GM13977 (cell line): ENCODE data around the gene DACT2.

Source experiments
- DNase-seq: peaks from one replicate; pipeline ENCODE4 v3.0.0; 2012; ENCODE audit warnings: low spot score
- in situ Hi-C: fragments of 300-500 bp; cut with MboI; formaldehyde crosslinking; loops from one replicate; pipeline ENCODE4 v1.12.0; 2022; ENCODE audit warnings: low sequenced_read_pairs, low pct_unique_long_range_greater_than_20kb, mixed read lengths, inconsistent platforms; ENCODE audit not compliant: unreplicated experiment
- TF ChIP-seq, protein P1 (sequence below): IDR thresholded peaks from 2 replicates; pipeline ENCODE4 v1.5.1; 2012; ENCODE audit warnings: mild to moderate bottlenecking, control low read depth; ENCODE audit not compliant: insufficient read depth; ENCODE audit errors: extremely low read depth, missing control alignments

The DACT2 gene

DNA sequence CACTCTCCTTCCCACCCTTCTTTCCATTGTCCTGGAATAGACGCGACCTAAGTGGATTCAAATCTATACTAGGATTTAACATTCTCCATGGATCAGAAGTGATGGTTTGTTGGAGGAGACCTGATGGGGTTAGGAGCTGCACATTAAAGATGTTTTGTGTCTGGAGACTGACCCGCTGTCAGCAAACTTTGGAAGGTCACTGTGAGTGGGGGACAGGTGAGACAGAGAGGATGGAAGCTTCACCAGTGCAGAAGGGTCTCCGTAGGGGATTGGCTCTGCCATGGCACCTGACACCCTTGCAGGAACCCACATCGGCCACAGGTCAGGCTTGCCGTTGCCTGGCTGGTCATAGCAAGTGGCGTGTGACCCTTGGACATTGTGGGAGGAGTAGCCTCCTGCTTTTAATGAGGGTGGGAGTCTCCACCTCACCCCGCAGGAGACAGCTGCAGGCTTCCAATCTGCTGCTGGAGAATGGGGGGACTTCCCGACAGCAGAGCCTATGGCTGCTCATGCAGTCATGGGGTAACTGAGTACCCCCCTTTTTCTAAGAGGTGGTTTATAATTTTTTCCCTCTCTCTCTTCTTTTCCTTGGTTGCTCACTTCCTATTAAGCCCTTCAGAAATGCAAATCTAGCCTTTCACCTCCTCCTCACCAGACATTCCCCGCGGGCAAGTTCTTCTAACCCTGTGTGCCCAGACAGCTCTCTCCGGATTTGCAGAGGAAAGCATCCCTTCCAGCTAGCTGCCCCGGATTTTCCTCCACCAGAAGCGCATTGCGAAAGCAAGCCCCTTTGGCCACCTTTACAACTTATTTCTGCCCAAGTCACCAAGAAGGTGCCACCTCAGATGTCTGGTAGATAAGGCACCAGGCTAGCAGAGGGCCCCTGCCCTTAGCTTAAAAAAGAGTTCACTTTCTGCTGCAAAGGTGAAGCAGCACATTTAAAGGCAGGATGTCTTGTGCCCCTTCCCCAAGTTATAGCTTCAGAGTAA lies 53.5 kb downstream of the DACT2 start:
- in situ Hi-C loops: no loop called here

DNA sequence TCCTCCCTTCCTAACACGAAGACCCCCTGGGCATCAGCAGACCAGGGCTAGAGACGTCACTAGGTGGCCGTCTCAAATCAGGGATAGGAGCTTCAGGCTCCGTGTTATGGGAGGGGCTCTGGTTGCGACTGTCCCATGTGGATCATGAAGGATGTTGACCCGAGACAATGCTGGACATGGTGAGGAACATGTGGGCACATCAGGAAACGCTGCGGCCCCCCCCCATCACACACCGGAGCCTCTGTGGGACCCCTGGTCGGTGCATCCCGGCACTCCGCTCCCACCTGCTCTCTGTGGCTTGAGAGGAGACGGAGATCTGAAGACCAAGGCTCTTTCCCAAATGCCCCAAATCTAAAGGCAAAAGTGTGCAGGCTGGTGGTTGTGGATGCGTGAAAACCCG lies 54.2 kb downstream of the DACT2 start:
- TF ChIP-seq, protein P1, sequence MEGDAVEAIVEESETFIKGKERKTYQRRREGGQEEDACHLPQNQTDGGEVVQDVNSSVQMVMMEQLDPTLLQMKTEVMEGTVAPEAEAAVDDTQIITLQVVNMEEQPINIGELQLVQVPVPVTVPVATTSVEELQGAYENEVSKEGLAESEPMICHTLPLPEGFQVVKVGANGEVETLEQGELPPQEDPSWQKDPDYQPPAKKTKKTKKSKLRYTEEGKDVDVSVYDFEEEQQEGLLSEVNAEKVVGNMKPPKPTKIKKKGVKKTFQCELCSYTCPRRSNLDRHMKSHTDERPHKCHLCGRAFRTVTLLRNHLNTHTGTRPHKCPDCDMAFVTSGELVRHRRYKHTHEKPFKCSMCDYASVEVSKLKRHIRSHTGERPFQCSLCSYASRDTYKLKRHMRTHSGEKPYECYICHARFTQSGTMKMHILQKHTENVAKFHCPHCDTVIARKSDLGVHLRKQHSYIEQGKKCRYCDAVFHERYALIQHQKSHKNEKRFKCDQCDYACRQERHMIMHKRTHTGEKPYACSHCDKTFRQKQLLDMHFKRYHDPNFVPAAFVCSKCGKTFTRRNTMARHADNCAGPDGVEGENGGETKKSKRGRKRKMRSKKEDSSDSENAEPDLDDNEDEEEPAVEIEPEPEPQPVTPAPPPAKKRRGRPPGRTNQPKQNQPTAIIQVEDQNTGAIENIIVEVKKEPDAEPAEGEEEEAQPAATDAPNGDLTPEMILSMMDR: no peak
- no peak for DNase-seq
- in situ Hi-C loops: no loop called here

More for the DNA sequence above, 53.5 kb downstream of the DACT2 start:
- TF ChIP-seq, protein P1: no peak
- no peak for DNase-seq

DNA sequence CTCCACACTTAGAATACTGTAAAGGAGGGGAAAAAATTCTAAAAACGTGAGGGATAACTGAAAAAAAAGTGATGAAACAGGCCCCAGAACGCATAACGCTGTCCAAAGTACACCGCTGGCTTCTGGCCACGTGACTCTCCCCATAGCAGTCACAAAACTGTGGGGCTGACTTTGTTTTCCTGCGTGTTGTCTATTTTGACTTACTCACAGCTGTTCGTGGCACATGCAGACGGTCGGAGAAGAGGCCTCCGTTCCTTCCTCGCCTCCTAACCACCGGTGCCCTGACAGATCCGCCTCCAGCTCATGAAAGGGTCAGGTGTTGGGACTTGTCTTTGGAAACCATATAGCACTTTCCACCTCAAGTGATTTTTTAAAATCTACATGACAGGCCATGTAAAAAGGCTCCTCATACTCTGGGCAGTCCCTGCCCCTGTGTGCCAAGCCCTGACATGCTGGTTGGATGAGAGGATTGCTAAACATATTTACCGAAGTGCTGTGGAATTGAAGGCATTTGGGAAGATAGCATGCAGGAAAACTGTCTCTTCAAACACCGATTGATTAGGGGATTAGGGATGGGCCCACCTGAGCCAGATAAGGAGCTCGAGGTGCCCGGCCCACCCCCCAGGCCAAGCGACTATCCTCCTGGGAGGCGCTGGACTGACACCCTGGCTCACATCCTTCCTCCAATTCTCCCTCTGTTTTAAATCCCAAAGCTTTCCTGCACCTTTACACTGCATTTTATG lies 54.8 kb downstream of the DACT2 start:
- DNase-seq: no peak

DNA sequence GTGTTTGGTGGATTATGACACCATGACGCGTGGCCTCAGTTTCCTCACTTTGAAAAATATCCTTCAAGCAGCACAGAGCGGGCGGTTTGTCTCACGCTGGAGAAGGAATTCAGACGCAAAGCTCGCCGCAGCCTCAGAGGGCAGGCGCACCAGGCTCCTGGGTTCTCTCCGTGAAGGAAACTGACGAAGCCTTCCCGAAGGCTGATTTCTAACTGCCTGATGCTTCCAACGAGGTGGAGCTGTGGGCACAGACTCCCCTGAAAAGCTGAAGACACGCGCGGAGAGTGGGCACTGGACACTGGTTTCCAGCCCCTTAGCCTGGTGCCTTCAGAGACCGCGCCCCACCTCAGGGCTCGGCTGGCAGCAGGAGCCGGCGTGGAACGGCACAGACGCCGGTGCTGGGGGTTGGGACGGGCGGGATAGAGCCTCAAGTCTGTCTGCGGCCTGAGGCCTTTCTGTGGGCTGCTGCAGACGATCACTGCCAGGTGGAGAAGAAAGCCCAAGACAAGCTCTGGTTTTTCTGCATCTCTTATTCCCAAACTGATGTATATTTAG lies 56.1 kb downstream of the DACT2 start:
- DNase-seq: no peak
- in situ Hi-C loops: no loop called here

More for the DNA sequence above, 54.8 kb downstream of the DACT2 start:
- TF ChIP-seq, protein P1: no peak
- in situ Hi-C loops: no loop called here

DNA sequence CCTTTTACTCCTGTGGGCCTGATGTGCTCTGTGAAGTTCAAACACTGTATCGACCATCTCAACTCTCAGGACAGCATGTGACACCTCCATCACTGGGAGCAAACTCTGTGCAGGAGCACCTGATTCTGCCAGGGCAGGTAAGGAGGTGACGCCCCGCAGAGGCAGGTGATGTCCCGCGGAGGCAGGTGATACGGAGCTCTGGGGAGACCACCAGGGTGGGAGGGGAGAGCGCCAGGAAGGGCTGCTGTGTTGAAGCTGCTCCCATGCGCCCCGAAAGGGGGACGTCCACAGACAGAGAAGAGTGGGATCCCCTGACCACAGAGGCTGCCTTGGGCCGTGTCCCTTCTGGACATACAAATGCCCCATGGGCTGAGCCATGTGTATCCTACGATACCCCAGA lies 58.3 kb downstream of the DACT2 start:
- TF ChIP-seq, protein P1: no peak
- in situ Hi-C loops: no loop called here
- DNase-seq: no peak

More for the DNA sequence above, 56.1 kb downstream of the DACT2 start:
- TF ChIP-seq, protein P1: no peak

DNA sequence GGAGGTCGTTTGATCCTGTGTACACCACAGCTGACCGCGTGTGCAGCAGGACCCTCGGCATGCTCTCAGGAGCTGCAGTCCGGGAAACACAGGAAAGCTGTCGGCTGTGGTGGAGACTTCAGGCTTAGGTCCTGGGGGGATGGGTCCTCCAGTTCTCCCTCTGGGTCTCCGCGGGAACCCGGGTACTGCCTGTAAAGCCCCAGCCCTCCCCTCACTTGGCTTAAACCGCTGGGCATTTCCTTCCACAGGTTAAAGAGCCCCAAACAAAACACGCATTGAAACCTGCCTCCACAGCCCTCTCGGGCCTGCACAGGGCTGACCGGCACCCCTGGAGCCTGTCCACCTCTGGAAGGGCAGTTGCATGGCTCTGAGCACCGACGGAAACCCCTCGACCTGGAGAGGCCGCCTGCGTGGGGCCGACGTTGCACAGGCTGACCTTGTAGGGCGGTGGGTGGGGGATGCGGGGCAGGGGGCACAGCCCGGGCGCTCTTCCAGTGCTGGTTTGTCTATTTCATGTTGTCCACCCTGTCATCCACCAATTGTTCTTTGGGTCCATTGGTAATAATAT lies 59.1 kb downstream of the DACT2 start:
- DNase-seq: no peak
- TF ChIP-seq, protein P1: no peak
- in situ Hi-C loops: no loop called here
